NCI-H226 (cell line): ENCODE measurements around the gene LRRC34.

Experiments
- DNase-seq: peaks from one replicate; pipeline ENCODE4 v3.0.0-alpha.2; 2015

Gene LRRC34

GRCh38 chr3:169812332-169813235 lies at the start of gene LRRC34, which contains the start of gene LRRIQ4:
Gene LRRC34, minus strand, starts transcription at chr3:169812904. Its CDS starts 356 bp downstream, at chr3:169812548.
Gene LRRIQ4, plus strand, starts transcription at chr3:169812870. Its CDS starts 9,052 bp downstream, at chr3:169821922.
- no peak for DNase-seq

- DNase-seq, result no peak
Observed at GRCh38 chr3:169861871-169862270, 49.2 kb upstream of the LRRC34 start.

GRCh38 chr3:169857811-169858210 lies 45.1 kb upstream of the LRRC34 start:
- no peak for DNase-seq

GRCh38 chr3:169855514-169855913 lies 42.8 kb upstream of the LRRC34 start:
- no peak for DNase-seq

GRCh38 chr3:169850618-169851017 lies 37.9 kb upstream of the LRRC34 start:
- DNase-seq, result no peak

- no peak for DNase-seq
Observed at GRCh38 chr3:169848741-169849140, 36.0 kb upstream of the LRRC34 start.

GRCh38 chr3:169847896-169848295 lies 35.2 kb upstream of the LRRC34 start:
- no peak for DNase-seq

GRCh38 chr3:169846458-169847193 lies 33.9 kb upstream of the LRRC34 start:
- peak; percentile 86 for DNase-seq

- DNase-seq, result no peak
Observed at GRCh38 chr3:169842960-169843359, 30.3 kb upstream of the LRRC34 start.

GRCh38 chr3:169841171-169841570 lies 28.5 kb upstream of the LRRC34 start:
- no peak for DNase-seq

- DNase-seq, result no peak
Observed at GRCh38 chr3:169838511-169839030, 25.9 kb upstream of the LRRC34 start.

GRCh38 chr3:169836942-169837275 lies 24.2 kb upstream of the LRRC34 start:
- DNase-seq, result no peak

GRCh38 chr3:169836078-169836941 lies 23.6 kb upstream of the LRRC34 start:
- peak; percentile 10 for DNase-seq

- no peak for DNase-seq
Observed at GRCh38 chr3:169835533-169835932, 22.8 kb upstream of the LRRC34 start.

GRCh38 chr3:169827712-169828111 lies 15.0 kb upstream of the LRRC34 start:
- DNase-seq, result no peak

- DNase-seq, result peak; percentile 20
Observed at GRCh38 chr3:169825316-169825715, 12.6 kb upstream of the LRRC34 start.

- no peak for DNase-seq
Observed at GRCh38 chr3:169822983-169823382, 10.3 kb upstream of the LRRC34 start.

- DNase-seq, result no peak
Observed at GRCh38 chr3:169822540-169822939, 9.8 kb upstream of the LRRC34 start.

GRCh38 chr3:169822091-169822490 lies 9.4 kb upstream of the LRRC34 start:
- no peak for DNase-seq

- peak; percentile 43 for DNase-seq
Observed at GRCh38 chr3:169818316-169818715, 5.6 kb upstream of the LRRC34 start.

GRCh38 chr3:169815590-169816150 lies 3.0 kb upstream of the LRRC34 start:
- no peak for DNase-seq

- DNase-seq, result no peak
Observed at GRCh38 chr3:169813757-169814517, 1.2 kb upstream of the LRRC34 start.
